ENCODE results near the gene NOL6.
"Not testable (repeated sequence)": the region's sequence is repeated elsewhere in the genome, so short reads cannot be mapped to it uniquely, and the experiment has no call there.

The NOL6 gene

DNA sequence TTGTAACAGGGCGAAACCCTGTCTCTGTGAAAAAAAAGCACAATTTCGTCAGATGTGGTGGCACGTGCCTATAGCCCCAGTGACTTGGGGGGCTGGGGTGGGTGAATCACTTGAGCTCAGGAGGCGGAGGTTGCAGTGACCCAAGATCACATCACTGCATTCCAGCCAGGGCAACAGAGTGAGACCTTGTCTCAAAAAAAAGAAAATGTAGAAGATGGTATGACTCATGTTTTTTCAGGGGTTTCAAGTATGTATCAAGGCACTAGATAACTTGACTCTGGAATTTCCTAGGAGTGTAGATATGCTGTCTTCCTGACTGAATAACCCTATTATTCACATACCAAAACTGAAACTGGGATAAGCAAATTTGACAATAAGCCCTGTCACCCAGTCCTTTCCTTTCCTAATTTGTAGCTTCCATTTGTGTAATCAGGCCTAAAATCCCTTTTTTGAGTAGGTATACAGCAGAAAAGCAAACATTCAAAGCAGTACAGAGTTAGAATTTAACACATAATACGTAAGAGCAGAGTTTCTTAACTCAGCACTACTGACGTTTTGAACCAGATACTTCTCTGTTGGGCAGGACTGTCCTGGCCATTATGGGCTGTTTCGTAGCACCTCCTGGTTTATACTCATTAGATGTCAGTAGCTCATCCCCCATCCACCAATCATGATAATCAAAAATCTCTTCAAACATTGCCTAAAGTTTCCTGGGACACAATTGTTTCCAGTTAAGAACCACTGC is 33.1 kb upstream of the NOL6 start:
- in situ Hi-C loops (cut with MboI; ENCODE audit: low sequenced_read_pairs, unreplicated experiment): no loop called here
- DNase-seq (ENCODE audit: low spot score): no peak
- TF ChIP-seq, protein P1, sequence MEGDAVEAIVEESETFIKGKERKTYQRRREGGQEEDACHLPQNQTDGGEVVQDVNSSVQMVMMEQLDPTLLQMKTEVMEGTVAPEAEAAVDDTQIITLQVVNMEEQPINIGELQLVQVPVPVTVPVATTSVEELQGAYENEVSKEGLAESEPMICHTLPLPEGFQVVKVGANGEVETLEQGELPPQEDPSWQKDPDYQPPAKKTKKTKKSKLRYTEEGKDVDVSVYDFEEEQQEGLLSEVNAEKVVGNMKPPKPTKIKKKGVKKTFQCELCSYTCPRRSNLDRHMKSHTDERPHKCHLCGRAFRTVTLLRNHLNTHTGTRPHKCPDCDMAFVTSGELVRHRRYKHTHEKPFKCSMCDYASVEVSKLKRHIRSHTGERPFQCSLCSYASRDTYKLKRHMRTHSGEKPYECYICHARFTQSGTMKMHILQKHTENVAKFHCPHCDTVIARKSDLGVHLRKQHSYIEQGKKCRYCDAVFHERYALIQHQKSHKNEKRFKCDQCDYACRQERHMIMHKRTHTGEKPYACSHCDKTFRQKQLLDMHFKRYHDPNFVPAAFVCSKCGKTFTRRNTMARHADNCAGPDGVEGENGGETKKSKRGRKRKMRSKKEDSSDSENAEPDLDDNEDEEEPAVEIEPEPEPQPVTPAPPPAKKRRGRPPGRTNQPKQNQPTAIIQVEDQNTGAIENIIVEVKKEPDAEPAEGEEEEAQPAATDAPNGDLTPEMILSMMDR (IDR thresholded peaks at IDR 0.05; ENCODE audit: borderline replicate concordance, control extremely low read depth, extremely low read depth, insufficient read depth, missing control alignments): no peak

DNA sequence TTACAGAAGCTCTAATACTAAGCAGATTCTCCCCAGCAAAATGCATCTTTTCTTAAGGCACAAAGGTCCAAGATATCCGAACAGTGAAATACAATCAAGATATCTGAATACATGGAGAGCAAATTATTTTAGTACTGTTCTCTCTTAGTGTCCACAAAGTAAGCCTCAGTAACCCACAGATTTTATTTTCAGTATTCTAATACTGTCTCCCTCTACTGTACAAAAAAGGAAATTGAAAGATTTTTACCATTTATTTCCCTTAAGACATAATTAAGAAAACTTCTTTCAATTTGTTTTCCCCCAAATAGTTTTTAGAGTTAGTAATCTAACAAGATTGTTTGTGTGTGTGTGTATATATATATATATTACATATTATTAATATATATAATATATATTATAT is 24.7 kb upstream of the NOL6 start:
- TF ChIP-seq, protein P1 (IDR thresholded peaks at IDR 0.05; ENCODE audit: borderline replicate concordance, control extremely low read depth, extremely low read depth, insufficient read depth, missing control alignments): no peak
- no peak for DNase-seq (ENCODE audit: low spot score)
- in situ Hi-C loops (cut with MboI; ENCODE audit: low sequenced_read_pairs, unreplicated experiment): no loop called here

DNA sequence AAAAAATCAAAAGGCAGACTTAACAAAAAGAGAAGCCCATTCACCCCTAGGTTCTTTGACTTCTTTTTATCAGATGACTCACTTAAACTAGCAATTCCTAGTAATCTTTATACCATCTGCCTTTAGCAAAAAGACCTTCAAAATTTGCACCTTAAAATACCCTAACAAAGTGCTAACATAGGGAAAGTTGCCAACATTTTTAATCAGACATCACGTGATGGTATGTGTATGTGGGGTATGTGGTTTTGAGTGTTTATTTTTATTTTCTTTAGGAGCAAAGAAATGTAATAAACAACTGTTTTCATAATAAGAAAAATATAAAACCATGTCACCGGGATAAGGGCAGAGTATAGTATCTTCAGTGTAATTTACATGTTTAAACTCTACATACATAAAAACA is 20.1 kb upstream of the NOL6 start:
- DNase-seq (ENCODE audit: low spot score); in situ Hi-C loops (cut with MboI; ENCODE audit: low sequenced_read_pairs, unreplicated experiment): not testable (repeated sequence)

DNA sequence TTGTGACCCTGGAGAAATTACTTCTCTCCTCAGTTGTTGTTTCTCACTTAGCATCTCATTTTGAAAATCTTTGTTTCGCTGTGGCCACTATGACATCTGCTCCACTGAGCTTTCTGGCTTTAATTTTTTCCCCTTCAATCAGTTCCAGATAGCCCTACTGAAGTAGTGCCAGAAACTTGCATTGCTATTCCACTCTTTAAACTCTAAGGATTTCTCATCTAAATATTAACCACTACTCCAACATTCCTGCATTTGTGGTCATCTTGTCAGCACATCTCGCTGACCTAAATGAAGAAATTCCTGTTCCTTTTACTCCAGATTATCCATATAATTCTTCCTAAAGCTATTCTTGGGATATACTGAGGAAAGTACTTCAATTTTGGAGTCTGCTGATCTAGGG is 15.3 kb upstream of the NOL6 start:
- DNase-seq (ENCODE audit: low spot score): no peak

DNA sequence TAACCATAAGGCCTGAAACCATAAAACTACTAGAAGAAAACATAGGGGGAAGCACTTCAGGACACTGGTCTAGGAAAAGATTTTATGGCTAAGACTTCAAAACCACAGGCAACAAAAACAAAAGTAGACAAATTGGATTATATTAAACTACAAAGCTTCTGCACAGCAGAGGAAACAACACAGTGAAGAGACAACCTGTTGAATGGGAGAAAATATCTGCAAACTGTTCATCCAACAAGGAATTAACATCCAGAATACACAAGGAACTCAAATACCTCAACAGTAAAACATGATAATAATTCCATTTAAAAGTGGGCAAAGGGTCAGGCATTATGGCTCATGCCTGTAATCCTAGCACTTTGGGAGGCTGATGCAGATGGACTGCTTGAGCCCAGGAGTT is 11.6 kb upstream of the NOL6 start:
- in situ Hi-C loops (cut with MboI; ENCODE audit: low sequenced_read_pairs, unreplicated experiment); DNase-seq (ENCODE audit: low spot score): not testable (repeated sequence)

More for the DNA sequence above, 15.3 kb upstream of the NOL6 start:
- in situ Hi-C loops (cut with MboI; ENCODE audit: low sequenced_read_pairs, unreplicated experiment): no loop called here
- TF ChIP-seq, protein P1 (IDR thresholded peaks at IDR 0.05; ENCODE audit: borderline replicate concordance, control extremely low read depth, extremely low read depth, insufficient read depth, missing control alignments): no peak

DNA sequence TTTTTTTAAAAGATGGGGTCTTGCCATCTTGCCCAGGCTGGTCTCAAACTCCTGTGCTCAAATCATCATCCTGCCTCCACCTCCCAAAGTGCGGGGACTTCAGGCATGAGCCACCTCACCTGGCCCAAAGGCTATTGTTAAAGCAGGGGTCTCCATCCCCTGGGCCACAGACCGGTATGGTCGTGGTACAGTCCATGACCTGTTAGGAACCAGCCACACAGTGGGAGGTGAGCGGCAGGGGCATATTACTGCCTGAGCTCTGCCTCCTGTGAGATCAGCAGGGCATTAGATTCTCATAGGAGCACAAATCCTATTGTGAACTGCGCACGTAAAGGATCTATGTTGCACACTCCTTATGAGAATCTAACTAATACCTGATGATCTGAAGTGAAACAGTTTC is 7.3 kb upstream of the NOL6 start:
- in situ Hi-C loops (cut with MboI; ENCODE audit: low sequenced_read_pairs, unreplicated experiment): no loop called here
- TF ChIP-seq, protein P1 (IDR thresholded peaks at IDR 0.05; ENCODE audit: borderline replicate concordance, control extremely low read depth, extremely low read depth, insufficient read depth, missing control alignments): no peak
- no peak for DNase-seq (ENCODE audit: low spot score)

DNA sequence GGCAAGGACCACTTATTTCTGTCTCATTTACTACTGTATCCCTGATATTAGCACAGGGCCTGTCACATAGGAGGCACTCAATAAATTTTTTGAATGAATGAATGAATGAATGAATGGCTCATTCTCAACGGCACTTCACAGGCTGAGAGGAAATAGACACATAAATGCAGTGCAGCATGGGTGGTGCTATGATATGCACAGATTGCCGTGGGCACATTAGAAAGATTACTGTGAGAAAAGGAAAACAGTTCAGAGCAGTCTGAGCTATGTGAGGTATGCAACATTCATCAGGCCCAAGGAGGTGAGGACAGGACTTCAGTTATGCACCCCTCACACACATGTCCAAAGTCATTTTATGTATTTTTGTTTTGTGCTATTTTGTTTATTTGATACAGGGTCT is 6.4 kb upstream of the NOL6 start:
- TF ChIP-seq, protein P1 (IDR thresholded peaks at IDR 0.05; ENCODE audit: borderline replicate concordance, control extremely low read depth, extremely low read depth, insufficient read depth, missing control alignments): no peak
- in situ Hi-C loops (cut with MboI; ENCODE audit: low sequenced_read_pairs, unreplicated experiment): no loop called here
- DNase-seq (ENCODE audit: low spot score): no peak

DNA sequence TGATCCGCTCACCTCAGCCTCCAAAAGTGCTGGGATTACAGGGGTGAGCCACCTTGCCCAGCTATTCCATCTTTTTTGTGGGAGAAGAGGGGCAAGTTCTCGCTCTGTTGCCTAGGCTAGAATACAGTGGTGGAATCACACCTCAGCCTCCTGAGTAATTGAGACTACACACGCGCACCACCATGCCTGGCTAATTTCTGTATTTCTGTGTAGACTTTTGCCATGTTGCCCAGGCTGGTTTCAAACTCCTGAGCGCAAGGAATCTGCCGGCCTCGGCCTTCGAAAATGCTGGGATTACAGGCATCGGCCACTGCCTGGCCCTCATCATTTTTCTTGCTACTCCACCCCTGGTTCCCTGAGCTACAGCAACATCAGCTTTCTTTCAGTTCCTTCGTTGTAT is 2.8 kb upstream of the NOL6 start:
- DNase-seq (ENCODE audit: low spot score): no peak
- TF ChIP-seq, protein P1 (IDR thresholded peaks at IDR 0.05; ENCODE audit: borderline replicate concordance, control extremely low read depth, extremely low read depth, insufficient read depth, missing control alignments): no peak
- in situ Hi-C loops (cut with MboI; ENCODE audit: low sequenced_read_pairs, unreplicated experiment): no loop called here
